OCI-LY3 (cell line): ENCODE results near the gene MLLT10.

ENCODE experiments used
- H2AFZ ChIP-seq: fragments of 200-600, 300-600 bp; shearing (Covaris generic); 2 replicates; pipeline ENCODE4 v1.6.0; 2014; ENCODE audit warnings: antibody characterized with exemption, low read depth, low read length
- H3K27ac ChIP-seq: fragments of 200-600, 300-600 bp; sonication (generic); 2 replicates; pipeline ENCODE4 v1.5.1; 2014; ENCODE audit warnings: mild to moderate bottlenecking, low read length, moderate library complexity, mixed read lengths
- H3K27me3 ChIP-seq: fragments of 200-600, 300-600 bp; sonication (generic); 2 replicates; pipeline ENCODE4 v1.6.1; 2014; ENCODE audit warnings: low read depth, low read length, mixed read lengths
- H3K36me3 ChIP-seq: fragments of 200-600, 300-600 bp; sonication (generic); replicated peaks from 2 replicates; pipeline ENCODE3; 2014; ENCODE audit warnings: low read depth, low read length, mixed read lengths
- H3K4me1 ChIP-seq: fragments of 300-600, 200-600 bp; sonication (generic); 2 replicates; pipeline ENCODE4 v1.6.1; 2014; ENCODE audit warnings: low read length, mixed read lengths
- H3K4me2 ChIP-seq: fragments of 200-600, 300-600 bp; sonication (generic); 2 replicates; pipeline ENCODE4 v1.6.1; 2014; ENCODE audit warnings: low read length, mixed read lengths
- H3K4me3 ChIP-seq: fragments of 300-600, 200-600 bp; sonication (generic); 2 replicates; pipeline ENCODE4 v1.5.1; 2014; ENCODE audit warnings: antibody characterized with exemption, mild to moderate bottlenecking, low read length, moderate library complexity
- H3K79me2 ChIP-seq: fragments of 300-600, 200-600 bp; shearing (Covaris generic); 2 replicates; pipeline ENCODE4 v1.6.1; 2014; ENCODE audit warnings: mild to moderate bottlenecking, low read length, mixed read lengths
- H3K9ac ChIP-seq: fragments of 300-600, 200-600 bp; shearing (Covaris generic); 2 replicates; pipeline ENCODE4 v1.6.0; 2014; ENCODE audit warnings: mild to moderate bottlenecking, low read length, moderate library complexity
- H3K9me3 ChIP-seq: fragments of 200-600, 300-600 bp; shearing (Covaris generic); 2 replicates; pipeline ENCODE4 v1.6.1; 2014; ENCODE audit warnings: low read length, mixed read lengths; ENCODE audit not compliant: insufficient read depth
- H4K20me1 ChIP-seq: fragments of 200-600, 300-600 bp; sonication (generic); 2 replicates; pipeline ENCODE4 v1.6.1; 2016; ENCODE audit warnings: low read length, mixed read lengths; ENCODE audit not compliant: insufficient read depth
- EZH2phosphoT487 ChIP-seq: fragments of 200-600 bp; shearing (Covaris generic); IDR thresholded peaks from 2 replicates; pipeline ENCODE4 v1.6.1; 2018; ENCODE audit warnings: antibody characterized with exemption, mixed run types, low read depth
- TF ChIP-seq, protein P1 (sequence below): fragments of 200-600, 300-600 bp; sonication (generic); IDR thresholded peaks from 2 replicates; pipeline ENCODE4 v1.5.1; 2014; ENCODE audit warnings: antibody characterized with exemption, low read length, low read depth

Gene MLLT10

DNA sequence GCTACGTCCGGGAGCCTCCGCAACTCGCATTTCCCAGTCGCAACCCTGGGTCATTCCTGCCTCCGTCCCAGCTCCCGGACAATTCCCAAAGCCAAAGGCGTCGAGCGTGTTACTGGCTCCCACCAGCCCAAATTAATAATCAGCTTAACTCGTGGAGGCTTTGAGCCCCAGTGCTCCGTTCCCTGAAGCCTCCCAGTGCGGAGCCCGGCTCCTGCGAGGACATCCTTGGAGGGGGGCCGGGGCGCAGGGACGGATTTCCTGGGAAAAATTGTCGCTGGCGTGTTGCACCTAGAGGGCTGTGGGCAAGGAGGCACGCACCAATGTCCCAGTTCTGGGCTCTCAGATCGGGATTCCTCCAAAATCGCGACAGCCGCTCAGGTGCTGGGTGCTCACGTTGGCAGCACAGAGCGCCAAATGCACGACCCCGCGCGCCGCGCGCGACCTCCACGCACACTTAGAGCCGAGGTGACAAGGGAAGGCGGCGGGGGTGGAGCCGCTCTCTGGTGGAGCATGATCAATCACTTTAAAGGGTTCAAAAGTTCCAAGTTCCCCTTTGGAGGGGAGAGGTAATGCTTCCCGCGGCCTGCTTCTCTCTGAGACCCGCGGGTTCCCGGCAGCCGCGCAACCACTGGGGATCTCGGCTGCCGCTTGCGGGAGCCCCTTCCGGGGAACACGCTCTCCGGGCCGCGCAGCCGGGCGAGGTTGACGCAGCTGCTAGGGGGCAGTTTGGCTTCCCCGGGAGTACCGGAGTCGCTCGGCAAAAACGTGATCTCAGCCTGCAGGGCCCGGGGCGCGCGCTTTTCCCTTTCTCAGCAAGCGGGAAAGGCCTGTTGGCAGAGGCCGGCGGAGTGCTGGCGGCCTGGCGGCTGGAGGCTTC, 34.1 kb upstream of the MLLT10 start:
- no peak overlapping the region for H3K9ac ChIP-seq
- H4K20me1 ChIP-seq, result no peaks in the 10 kb centered on the region
- H3K4me3 ChIP-seq, result no peak overlapping the region
- H3K4me1 ChIP-seq, result peaks cover 17% of the 10 kb centered on the region
- H3K36me3 ChIP-seq, result no peaks in the 10 kb centered on the region
- H3K27ac ChIP-seq, result no peak overlapping the region
- peaks cover 27% of the 10 kb centered on the region for H3K27me3 ChIP-seq
- TF ChIP-seq, protein P1, sequence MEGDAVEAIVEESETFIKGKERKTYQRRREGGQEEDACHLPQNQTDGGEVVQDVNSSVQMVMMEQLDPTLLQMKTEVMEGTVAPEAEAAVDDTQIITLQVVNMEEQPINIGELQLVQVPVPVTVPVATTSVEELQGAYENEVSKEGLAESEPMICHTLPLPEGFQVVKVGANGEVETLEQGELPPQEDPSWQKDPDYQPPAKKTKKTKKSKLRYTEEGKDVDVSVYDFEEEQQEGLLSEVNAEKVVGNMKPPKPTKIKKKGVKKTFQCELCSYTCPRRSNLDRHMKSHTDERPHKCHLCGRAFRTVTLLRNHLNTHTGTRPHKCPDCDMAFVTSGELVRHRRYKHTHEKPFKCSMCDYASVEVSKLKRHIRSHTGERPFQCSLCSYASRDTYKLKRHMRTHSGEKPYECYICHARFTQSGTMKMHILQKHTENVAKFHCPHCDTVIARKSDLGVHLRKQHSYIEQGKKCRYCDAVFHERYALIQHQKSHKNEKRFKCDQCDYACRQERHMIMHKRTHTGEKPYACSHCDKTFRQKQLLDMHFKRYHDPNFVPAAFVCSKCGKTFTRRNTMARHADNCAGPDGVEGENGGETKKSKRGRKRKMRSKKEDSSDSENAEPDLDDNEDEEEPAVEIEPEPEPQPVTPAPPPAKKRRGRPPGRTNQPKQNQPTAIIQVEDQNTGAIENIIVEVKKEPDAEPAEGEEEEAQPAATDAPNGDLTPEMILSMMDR, result no peak
- TF ChIP-seq EZH2phosphoT487, result no peak
- H3K9me3 ChIP-seq, result no peaks in the 10 kb centered on the region
- H2AFZ ChIP-seq, result no peak overlapping the region
- no peaks in the 10 kb centered on the region for H3K79me2 ChIP-seq
- no peak overlapping the region for H3K4me2 ChIP-seq

DNA sequence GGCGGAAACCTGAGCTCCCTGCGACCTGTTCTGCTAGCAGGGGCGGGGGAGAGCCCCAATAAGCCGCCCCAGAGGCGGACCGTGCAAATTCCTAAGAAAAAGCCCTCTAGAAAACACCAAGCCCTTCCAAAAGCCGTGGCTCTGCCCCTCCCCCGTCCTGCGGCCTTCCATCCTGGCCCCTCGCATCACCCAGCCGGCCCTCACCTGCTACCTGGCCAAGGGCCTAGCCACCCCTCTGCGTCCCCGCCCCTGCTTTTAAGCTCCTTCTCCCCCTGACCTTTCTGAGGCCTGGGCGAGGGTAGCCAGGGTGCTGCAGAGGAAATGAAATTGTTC, 33.5 kb upstream of the MLLT10 start:
- Histone ChIP-seq H3K9ac (no peak overlapping the region), H3K4me3 (no peak overlapping the region), H3K36me3 (no peaks in the 10 kb centered on the region), H4K20me1 (no peaks in the 10 kb centered on the region), H3K9me3 (no peaks in the 10 kb centered on the region), H3K79me2 (no peaks in the 10 kb centered on the region), H3K4me2 (peak overlapping the region; percentile 22), H3K4me1 (peaks cover 13% of the 10 kb centered on the region), H3K27ac (no peak overlapping the region), H3K27me3 (peaks cover 27% of the 10 kb centered on the region), H2AFZ (no peak overlapping the region)
- TF ChIP-seq, protein P1, result no peak
- TF ChIP-seq EZH2phosphoT487, result no peak

DNA sequence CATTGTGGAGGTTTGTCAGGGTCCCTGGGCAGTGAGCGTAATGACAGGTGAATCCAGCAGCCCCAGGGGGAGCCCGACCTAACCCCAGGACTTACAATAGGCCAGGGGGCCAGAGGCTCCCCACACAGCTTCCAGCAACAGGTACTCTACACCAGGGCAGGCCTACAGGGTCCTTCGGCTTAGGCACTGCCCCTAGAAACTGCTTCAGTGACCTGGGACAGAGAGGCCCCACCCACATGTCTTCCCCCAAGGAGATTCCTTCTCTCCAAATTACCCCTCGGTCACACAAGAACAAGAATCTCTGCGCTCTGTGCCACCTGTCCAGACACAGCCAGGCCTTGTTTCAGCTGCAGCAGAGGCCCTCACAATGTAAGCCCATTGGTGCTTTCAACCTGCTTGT, 32.9 kb upstream of the MLLT10 start:
- H3K9ac ChIP-seq, result no peak overlapping the region
- no peaks in the 10 kb centered on the region for H4K20me1 ChIP-seq

DNA sequence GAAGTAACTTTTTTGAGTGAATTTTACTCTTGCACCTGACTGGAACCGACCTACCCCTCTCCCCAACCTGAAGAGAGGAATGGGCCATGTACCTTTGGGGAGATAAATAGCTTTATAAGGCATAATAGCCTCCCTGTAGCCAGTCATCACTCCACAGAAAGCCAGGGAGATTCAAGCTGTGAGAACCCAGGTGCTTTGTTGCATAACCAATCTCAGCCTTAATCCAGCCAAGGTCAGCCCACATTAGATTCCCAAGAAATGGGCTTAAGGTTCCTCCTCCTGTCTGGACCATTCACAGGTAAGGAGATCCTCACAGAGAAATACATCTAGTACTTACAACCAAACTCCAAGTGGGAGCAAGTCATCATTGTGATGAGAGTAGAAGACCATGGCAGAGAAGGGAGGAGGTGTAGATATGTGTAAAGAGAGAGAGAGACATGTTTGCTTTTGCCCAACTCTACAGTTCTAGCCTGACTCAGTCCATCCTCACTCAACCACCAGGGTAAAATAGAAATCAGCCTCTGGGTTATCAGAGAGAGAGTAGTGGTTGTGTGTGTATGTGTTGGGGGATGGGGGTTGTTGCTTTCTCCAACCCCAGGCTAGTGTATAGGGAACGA, 32.2 kb upstream of the MLLT10 start:
- Histone ChIP-seq H3K4me1 (peaks cover 13% of the 10 kb centered on the region), H3K27ac (no peak overlapping the region), H4K20me1 (no peaks in the 10 kb centered on the region), H3K4me3 (no peak overlapping the region), H3K79me2 (no peaks in the 10 kb centered on the region), H3K27me3 (peaks cover 33% of the 10 kb centered on the region), H3K36me3 (no peaks in the 10 kb centered on the region), H3K9ac (no peak overlapping the region), H3K9me3 (no peaks in the 10 kb centered on the region), H3K4me2 (no peak overlapping the region), H2AFZ (no peak overlapping the region)
- TF ChIP-seq EZH2phosphoT487, result no peak
- TF ChIP-seq, protein P1, result no peak

More for the DNA sequence above, 32.9 kb upstream of the MLLT10 start:
- H3K4me1 ChIP-seq, result peaks cover 13% of the 10 kb centered on the region
- no peaks in the 10 kb centered on the region for H3K79me2 ChIP-seq
- no peak overlapping the region for H2AFZ ChIP-seq
- no peaks in the 10 kb centered on the region for H3K9me3 ChIP-seq
- no peak overlapping the region for H3K4me3 ChIP-seq
- TF ChIP-seq, protein P1, result no peak
- TF ChIP-seq EZH2phosphoT487, result no peak
- peak overlapping the region; percentile 22 for H3K4me2 ChIP-seq
- no peaks in the 10 kb centered on the region for H3K36me3 ChIP-seq
- H3K27me3 ChIP-seq, result peaks cover 33% of the 10 kb centered on the region
- H3K27ac ChIP-seq, result no peak overlapping the region
